Measurements from ENCODE around the gene COL8A1. TPM values are rescaled to one million over a fixed set of nuclear protein-coding genes. Genes with fewer than 3 reads are reported as not detected.
A peak's percentile ranks its signal among the peaks of the same experiment; 100 is the strongest.

Gene COL8A1
- total RNA-seq, 6 experiments from 2014 or later, result 0.56 to 1.5 (median 0.79) TPM

DNA sequence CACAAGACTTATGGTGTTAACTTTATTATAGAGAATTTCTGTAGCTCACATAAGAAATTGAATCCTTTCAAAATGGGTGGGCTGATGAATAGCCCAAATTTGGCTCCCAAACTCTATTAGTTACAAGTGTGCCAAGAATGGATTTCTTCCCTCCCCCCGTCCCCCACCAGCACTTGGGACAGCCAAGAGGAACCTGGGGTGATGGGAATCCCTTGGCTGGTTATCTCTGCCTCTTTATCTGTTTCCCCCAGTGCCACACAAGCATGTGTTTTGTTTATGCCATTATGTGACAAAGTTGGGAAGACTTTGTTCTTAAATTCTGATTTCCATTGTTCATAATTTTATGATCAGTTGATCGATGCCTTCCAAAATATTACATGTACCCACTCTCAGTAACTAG, 207.6 kb downstream of the COL8A1 start:
- 40% methylated on average over 2 of the region's 2 CpGs for WGBS (ENCODE audit: insufficient coverage, low coverage, low lambda C conversion rate, missing lambda C conversion rate)

DNA sequence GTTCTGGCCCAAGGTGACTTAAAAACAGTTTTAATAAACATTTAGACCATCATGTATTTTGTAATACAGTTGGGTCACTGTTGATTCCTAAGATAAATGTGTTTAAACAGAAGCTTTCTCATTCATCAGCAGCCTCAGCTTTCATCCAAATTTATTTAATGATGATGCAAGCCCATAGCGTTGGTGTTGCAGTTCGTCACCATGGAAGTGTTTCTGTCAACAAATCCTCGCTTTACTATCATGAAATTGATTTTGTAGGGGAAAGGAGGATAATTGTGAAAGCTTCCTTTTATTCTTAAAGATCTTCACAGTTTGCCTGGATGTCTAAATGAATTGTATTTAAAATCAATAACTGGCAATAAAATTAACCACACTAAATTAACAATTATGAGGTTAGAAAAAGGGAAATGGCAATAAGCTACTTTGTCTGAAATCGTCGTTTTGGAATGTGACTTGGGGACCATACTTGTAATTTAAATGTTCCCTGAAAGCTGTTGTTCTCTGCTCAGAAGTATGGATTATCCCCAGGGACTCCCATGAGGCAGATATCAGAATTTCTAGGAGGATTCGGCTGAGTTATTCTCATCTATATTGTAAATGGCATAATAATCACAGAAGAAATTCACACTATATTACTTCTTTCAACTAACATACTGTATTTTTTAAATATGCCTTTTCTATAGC, 208.2 kb downstream of the COL8A1 start:
- Histone ChIP-seq H3K4me3 (no peak overlapping the region), H3K27ac (peak overlapping the region in 2 of 3 donors; percentile 18 to 22), H3K9me3 (no peaks in the 10 kb centered on the region), H3K36me3 (no peaks in the 10 kb centered on the region), H3K4me1 (peaks cover 0 to 5% (median 0%) of the 10 kb centered on the region in 4 donors), H3K27me3 (no peaks in the 10 kb centered on the region)
- no peak for DNase-seq
- ATAC-seq, result peak; percentile 61 to 93 (median 80)
- TF ChIP-seq, protein P1, sequence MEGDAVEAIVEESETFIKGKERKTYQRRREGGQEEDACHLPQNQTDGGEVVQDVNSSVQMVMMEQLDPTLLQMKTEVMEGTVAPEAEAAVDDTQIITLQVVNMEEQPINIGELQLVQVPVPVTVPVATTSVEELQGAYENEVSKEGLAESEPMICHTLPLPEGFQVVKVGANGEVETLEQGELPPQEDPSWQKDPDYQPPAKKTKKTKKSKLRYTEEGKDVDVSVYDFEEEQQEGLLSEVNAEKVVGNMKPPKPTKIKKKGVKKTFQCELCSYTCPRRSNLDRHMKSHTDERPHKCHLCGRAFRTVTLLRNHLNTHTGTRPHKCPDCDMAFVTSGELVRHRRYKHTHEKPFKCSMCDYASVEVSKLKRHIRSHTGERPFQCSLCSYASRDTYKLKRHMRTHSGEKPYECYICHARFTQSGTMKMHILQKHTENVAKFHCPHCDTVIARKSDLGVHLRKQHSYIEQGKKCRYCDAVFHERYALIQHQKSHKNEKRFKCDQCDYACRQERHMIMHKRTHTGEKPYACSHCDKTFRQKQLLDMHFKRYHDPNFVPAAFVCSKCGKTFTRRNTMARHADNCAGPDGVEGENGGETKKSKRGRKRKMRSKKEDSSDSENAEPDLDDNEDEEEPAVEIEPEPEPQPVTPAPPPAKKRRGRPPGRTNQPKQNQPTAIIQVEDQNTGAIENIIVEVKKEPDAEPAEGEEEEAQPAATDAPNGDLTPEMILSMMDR (IDR thresholded peaks at IDR 0.05), result no peak
- no peak for TF ChIP-seq POLR2A (IDR thresholded peaks at IDR 0.05)
- 26% methylated on average over 6 of the region's 6 CpGs for WGBS (ENCODE audit: insufficient coverage, low coverage, low lambda C conversion rate, missing lambda C conversion rate)
- intact Hi-C loops (cut with DNase I), result no loop called here

More for the DNA sequence above, 207.6 kb downstream of the COL8A1 start:
- intact Hi-C loops (cut with DNase I), result no loop called here
- H3K4me3 ChIP-seq, result no peak overlapping the region
- TF ChIP-seq, protein P1 (IDR thresholded peaks at IDR 0.05), result no peak
- TF ChIP-seq POLR2A (IDR thresholded peaks at IDR 0.05), result no peak
- ATAC-seq, result no peak
- no peaks in the 10 kb centered on the region for H3K36me3 ChIP-seq
- H3K9me3 ChIP-seq, result no peaks in the 10 kb centered on the region
- H3K27ac ChIP-seq, result peak overlapping the region in 2 of 3 donors; percentile 18 to 22
- no peaks in the 10 kb centered on the region for H3K27me3 ChIP-seq
- no peak for DNase-seq
- H3K4me1 ChIP-seq, result peaks cover 0 to 5% (median 0%) of the 10 kb centered on the region in 4 donors

DNA sequence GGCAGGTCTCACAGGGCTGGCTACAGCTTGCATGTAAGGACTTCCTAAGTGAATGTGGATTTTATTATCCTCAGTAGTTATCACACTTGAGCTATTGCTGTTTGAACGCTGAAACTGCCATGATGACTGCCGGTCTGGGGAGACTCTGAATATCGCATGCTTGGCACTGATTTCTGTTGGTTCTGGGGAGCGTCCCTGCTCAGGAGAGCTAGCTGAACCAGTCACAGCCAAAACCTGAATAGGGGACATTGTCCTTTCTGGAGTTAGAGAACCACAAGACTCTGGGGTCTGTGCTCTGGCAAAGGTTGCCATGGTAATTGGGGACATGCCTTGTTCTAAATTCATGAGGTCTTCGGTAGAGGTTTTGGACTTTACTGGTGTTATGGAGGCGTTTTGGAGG, 210.0 kb downstream of the COL8A1 start:
- no peak overlapping the region for H3K4me3 ChIP-seq
- no peak for ATAC-seq
- intact Hi-C loops (cut with DNase I), result no loop called here
- DNase-seq, result no peak
- H3K36me3 ChIP-seq, result no peaks in the 10 kb centered on the region
- H3K4me1 ChIP-seq, result peaks cover 0 to 5% (median 0%) of the 10 kb centered on the region in 4 donors
- H3K27ac ChIP-seq, result no peak overlapping the region
- 100% methylated on average over 3 of the region's 6 CpGs for WGBS (ENCODE audit: insufficient coverage, low coverage, low lambda C conversion rate, missing lambda C conversion rate)
- no peaks in the 10 kb centered on the region for H3K27me3 ChIP-seq
- no peak for TF ChIP-seq POLR2A (IDR thresholded peaks at IDR 0.05)
- TF ChIP-seq, protein P1 (IDR thresholded peaks at IDR 0.05), result no peak
- no peaks in the 10 kb centered on the region for H3K9me3 ChIP-seq

Other genes starting within 250 kb of the COL8A1 start
- gene CMSS1, start 179.3 kb downstream of the COL8A1 start, total RNA-seq, result 10 to 100 TPM; 10.1 to 14.6 (median 11.6) TPM